Heart right ventricle (tissue), 16 donors: ENCODE measurements around the gene CDHR1. TPM values are rescaled to one million over a fixed set of nuclear protein-coding genes. Genes with fewer than 3 reads are reported as not detected.

ENCODE experiments used
- ATAC-seq, 8 donors: fragments of 200-7000 bp; cut with Tn5 transposase; one replicate each; pipeline ENCODE4 v1.9.1; 2020; ENCODE audit warnings: mild to moderate bottlenecking in 8 of 8, moderate library complexity in 8 of 8, moderate number of reproducible peaks in 1 of 8
- DNase-seq, 2 donors: peaks; one replicate each; pipeline ENCODE4 v3.0.0-alpha.2; 2020
- H3K27ac ChIP-seq, 10 donors: fragments of 200-600 bp; sonication (generic) in 2 of 10; one replicate each; pipeline versions ENCODE4 v1.5.0 to v1.8.0; 2020 to 2022; ENCODE audit warnings: mild to moderate bottlenecking in 3 of 10
- H3K27me3 ChIP-seq, 7 donors: fragments of 200-600 bp; one replicate each; pipeline ENCODE4 v1.8.0; 2021 to 2022; ENCODE audit warnings: mild to moderate bottlenecking in 2 of 7
- H3K36me3 ChIP-seq, 9 donors: fragments of 200-600 bp; sonication (generic) in 1 of 9; one replicate each; pipeline versions ENCODE4 v1.5.0 to v1.8.0; 2020 to 2022; ENCODE audit warnings: mild to moderate bottlenecking in 2 of 9
- H3K4me1 ChIP-seq, 9 donors: fragments of 200-600 bp; sonication (generic) in 1 of 9; one replicate each; pipeline versions ENCODE4 v1.5.0 to v1.8.0; 2020 to 2022; ENCODE audit warnings: mild to moderate bottlenecking in 4 of 9
- H3K4me3 ChIP-seq, 10 donors: fragments of 200-600 bp; sonication (generic) in 2 of 10; one replicate each; pipeline versions ENCODE4 v1.5.0 to v1.8.0; 2020 to 2022; ENCODE audit warnings: mild to moderate bottlenecking in 7 of 10, moderate library complexity in 2 of 10
- H3K9me3 ChIP-seq, 11 donors: fragments of 200-600 bp in 10 of 11; sonication (generic) in 2 of 11; one replicate each; pipeline versions ENCODE4 v1.5.0 to v1.8.0; 2013 to 2022; ENCODE audit warnings: mild to moderate bottlenecking in 2 of 11, control low read depth in 1 of 11, moderate library complexity in 1 of 11
- CTCF ChIP-seq, 9 donors: fragments of 200-600 bp; sonication (generic) in 2 of 9; IDR thresholded peaks; one replicate each; pipeline versions ENCODE4 v1.5.0 to v1.8.0; 2021 to 2022; ENCODE audit warnings: antibody characterized with exemption in 9 of 9, mild to moderate bottlenecking in 5 of 9, moderate library complexity in 1 of 9
- WGBS, 2 donors: extraction: QIAGEN DNeasy Blood & Tissue Kit; methylation state at CpG; one replicate each; pipeline ENCODE4 v1.1.7; 2013; ENCODE audit warnings: inconsistent platforms in 1 of 2; 5-methylcytosine and 5-hydroxymethylcytosine counted together
- intact Hi-C, 10 donors: fragments of 100-400 bp; cut with DNase I; formaldehyde crosslinking; loops; one replicate each; pipeline versions ENCODE4 v1.11.1 to v1.14.2; 2022
- polyA plus RNA-seq, 2 donors: library from polyadenylated mRNA; stranded (reverse); fragments of 200-250 nt; gene quantifications; one replicate each; pipeline ENCODE4 v1.2.3, GENCODE V29; 2013
- total RNA-seq, 10 donors: library from RNA; stranded (reverse); fragmentation: NEBNext Ultra II Directional in 3 of 10; extraction: Animal tissue kit (Norgen Biotek cat#: 25700) in 3 of 10; gene quantifications; one replicate each; pipeline versions ENCODE4 v1.2.1 to v1.2.4, GENCODE V29; 2021 to 2023
- donor health status: Arrhythmogenic right ventricular cardiomyopathy.
- donor health status: ischemic (EF 13 %, LVEDD 7.1; RV severe dilation, severe dysfunction).
- donor health status: healthy with polysubstance abuse.
- donor health status: DM: no; HTN: yes; CAD: no.
- donor health status: DM: no; HTN: no; CAD: no.
- donor health status: ischemic (EF 25% LVEDD 6.9; RV normal size, moderate dysfunction).
- donor health status: ischemic (EF 25% LVEDD 5.7; RV mildly dilated, moderate dysfunction).
- donor health status: healthy.
- donor health status: DM: yes; HTN: yes; CAD: no.
- donor health status: Ischemic cardiomyopathy.
- donor health status: ischemic (EF 35%, LVEDD 5.7; RV mildly dilated, moderate dysfunction).
- donor health status: nonischemic (EF 11% LVEDD 7.7; RV severe dilation, severe dysfunction).
- donor health status: DM: yes; HTN: yes; CAD: no.
- donor health status: PGD.
- donor health status: ischemic (EF 29% LVEDD 5.4; RV normal size, mild dysfunction).
- donor health status: nonischemic (EF 23%, LVEDD 6.1; RV moderate dilation, normal function).

Gene CDHR1
- total and polyA plus RNA-seq, 12 donors: 0.12 to 1.3 (median 0.39) TPM

GRCh38 chr10:84172467-84173356 is 21.6 kb upstream of the CDHR1 start:
- peaks cover 0 to 2% (median 0%) of the 10 kb centered on the region in 11 donors for H3K9me3 ChIP-seq
- no peak for ATAC-seq
- no peaks in the 10 kb centered on the region for H3K36me3 ChIP-seq
- no peak for TF ChIP-seq CTCF (IDR thresholded peaks at IDR 0.05)
- peaks cover 0 to 1% (median 0%) of the 10 kb centered on the region in 9 donors for H3K4me1 ChIP-seq
- intact Hi-C loops: no loop called here
- H3K4me3 ChIP-seq: no peak overlapping the region
- 87 to 91% methylated on average over 9 of the region's 9 CpGs for WGBS, 2 donors
- DNase-seq: no peak
- no peak overlapping the region for H3K27ac ChIP-seq
- H3K27me3 ChIP-seq: no peaks in the 10 kb centered on the region

GRCh38 chr10:84173501-84173929 is 20.8 kb upstream of the CDHR1 start, which contains the start of gene GPR15LG:
Gene GPR15LG, plus strand, starts transcription at chr10:84173801. Its CDS starts 51 bp downstream, at chr10:84173852.
- no peak within 1 kb of the TSS for H3K27ac ChIP-seq
- DNase-seq (no peak), ATAC-seq (no peak)
- no peaks in the 10 kb centered on the region for H3K27me3 ChIP-seq
- H3K4me1 ChIP-seq: peaks cover 0 to 7% (median 0%) of the 10 kb centered on the region in 9 donors
- TF ChIP-seq CTCF (IDR thresholded peaks at IDR 0.05): no peak
- no peak within 1 kb of the TSS for H3K4me3 ChIP-seq
- no peaks in the 10 kb centered on the region for H3K9me3 ChIP-seq
- intact Hi-C loops: no loop called here
- H3K36me3 ChIP-seq: no peaks in the 10 kb centered on the region
- WGBS, 2 donors: 72 to 75% methylated on average over 2 of the region's 2 CpGs

- ATAC-seq (no peak), DNase-seq (no peak)
- Histone ChIP-seq H3K4me3 (no peak overlapping the region), H3K27ac (no peak overlapping the region), H3K9me3 (no peaks in the 10 kb centered on the region), H3K4me1 (peaks cover 0 to 7% (median 0%) of the 10 kb centered on the region in 9 donors), H3K36me3 (no peaks in the 10 kb centered on the region), H3K27me3 (peaks cover 0 to 4% (median 0%) of the 10 kb centered on the region in 7 donors)
- 87 to 88% methylated on average over 6 of the region's 6 CpGs for WGBS, 2 donors
- intact Hi-C loops: no loop called here
- TF ChIP-seq CTCF (IDR thresholded peaks at IDR 0.05): no peak
Observed at GRCh38 chr10:84175436-84175835, 18.9 kb upstream of the CDHR1 start.

GRCh38 chr10:84176351-84176750 is 18.0 kb upstream of the CDHR1 start:
- Histone ChIP-seq H3K4me1 (peaks cover 0 to 7% (median 0%) of the 10 kb centered on the region in 9 donors), H3K9me3 (no peaks in the 10 kb centered on the region), H3K27me3 (peaks cover 0 to 4% (median 0%) of the 10 kb centered on the region in 7 donors), H3K36me3 (no peaks in the 10 kb centered on the region), H3K27ac (no peak overlapping the region), H3K4me3 (no peak overlapping the region)
- DNase-seq (no peak), ATAC-seq (no peak)
- intact Hi-C loops: no loop called here
- TF ChIP-seq CTCF (IDR thresholded peaks at IDR 0.05): no peak
- 84 to 88% methylated on average over 4 of the region's 4 CpGs for WGBS, 2 donors
